H9 (cell line): ENCODE measurements around the gene WAC. TPM values are rescaled to one million over a fixed set of nuclear protein-coding genes. Genes with fewer than 3 reads are reported as not detected.

ENCODE experiments used
- DNase-seq: peaks from one replicate; pipeline ENCODE4 v3.0.0-alpha.2; 2017
- H2AFZ ChIP-seq: one replicate; pipeline ENCODE4 v1.6.1; 2013; ENCODE audit warnings: mild to moderate bottlenecking, low read length, control low read depth, moderate library complexity
- H2AK5ac ChIP-seq: 2 replicates; pipeline ENCODE4 v1.6.1; 2013; ENCODE audit warnings: low read length, control low read depth, mixed read lengths; ENCODE audit not compliant: insufficient read length
- H2BK120ac ChIP-seq: one replicate; pipeline ENCODE4 v1.6.1; 2013; ENCODE audit warnings: low read depth, mild to moderate bottlenecking, low read length, control low read depth, inconsistent platforms; ENCODE audit not compliant: poor library complexity, severe bottlenecking
- H2BK12ac ChIP-seq: 2 replicates; pipeline ENCODE4 v1.6.1; 2013; ENCODE audit warnings: low read length, control low read depth, mixed read lengths, low read depth; ENCODE audit not compliant: insufficient read length
- H2BK15ac ChIP-seq: 2 replicates; pipeline ENCODE4 v1.6.1; 2013; ENCODE audit warnings: low read depth, low read length, control low read depth
- H2BK20ac ChIP-seq: one replicate; pipeline ENCODE4 v1.6.1; 2013; ENCODE audit warnings: low read depth, mild to moderate bottlenecking, low read length, control low read depth, inconsistent platforms; ENCODE audit not compliant: poor library complexity, severe bottlenecking
- H2BK5ac ChIP-seq: 2 replicates; pipeline ENCODE4 v1.6.1; 2013; ENCODE audit warnings: low read length, control low read depth, mixed read lengths; ENCODE audit not compliant: insufficient read length
- H3K14ac ChIP-seq: 2 replicates; pipeline ENCODE4 v1.6.1; 2013; ENCODE audit warnings: low read length, control low read depth; ENCODE audit not compliant: insufficient read depth
- H3K18ac ChIP-seq: 2 replicates; pipeline ENCODE4 v1.6.1; 2013; ENCODE audit warnings: low read depth, mild to moderate bottlenecking, mixed read lengths, low read length, control low read depth; ENCODE audit not compliant: insufficient read length
- H3K23ac ChIP-seq: 2 replicates; pipeline ENCODE4 v1.6.1; 2013; ENCODE audit warnings: low read length, control low read depth, mixed read lengths, low read depth; ENCODE audit not compliant: insufficient read length
- H3K23me2 ChIP-seq: 2 replicates; pipeline ENCODE4 v1.6.1; 2013; ENCODE audit warnings: low read depth, mild to moderate bottlenecking, mixed read lengths, low read length, control low read depth; ENCODE audit not compliant: insufficient read length, poor library complexity, severe bottlenecking
- H3K27ac ChIP-seq: 2 replicates; pipeline ENCODE4 v1.5.1; 2013; ENCODE audit warnings: low read length, control low read depth, mixed read lengths, low read depth; ENCODE audit not compliant: insufficient read length
- H3K27me3 ChIP-seq: 2 replicates; pipeline ENCODE4 v1.6.1; 2013; ENCODE audit warnings: low read length, control low read depth, inconsistent platforms; ENCODE audit not compliant: insufficient read depth
- H3K4ac ChIP-seq: 2 replicates; pipeline ENCODE4 v1.6.1; 2013; ENCODE audit warnings: low read depth, mild to moderate bottlenecking, control low read depth, inconsistent platforms, low read length, moderate library complexity
- H3K4me1 ChIP-seq: 2 replicates; pipeline ENCODE4 v1.6.1; 2013; ENCODE audit warnings: low read length, control low read depth, inconsistent platforms; ENCODE audit not compliant: insufficient read depth
- H3K4me2 ChIP-seq: 2 replicates; pipeline ENCODE4 v1.6.1; 2013; ENCODE audit warnings: low read length, control low read depth, mixed read lengths; ENCODE audit not compliant: insufficient read length, insufficient read depth
- H3K56ac ChIP-seq: 2 replicates; pipeline ENCODE4 v1.6.1; 2013; ENCODE audit warnings: low read depth, mild to moderate bottlenecking, mixed read lengths, low read length, control low read depth; ENCODE audit not compliant: insufficient read length
- H3K79me1 ChIP-seq: 2 replicates; pipeline ENCODE4 v1.6.1; 2013; ENCODE audit warnings: low read depth, mild to moderate bottlenecking, moderate library complexity, low read length, control low read depth, inconsistent platforms; ENCODE audit not compliant: insufficient read depth, poor library complexity, severe bottlenecking
- H3K79me2 ChIP-seq: 2 replicates; pipeline ENCODE4 v1.6.1; 2013; ENCODE audit warnings: low read length, control low read depth, inconsistent platforms; ENCODE audit not compliant: insufficient read depth
- H3K9ac ChIP-seq: 2 replicates; pipeline ENCODE4 v1.6.1; 2013; ENCODE audit warnings: low read length, control low read depth, mixed read lengths; ENCODE audit not compliant: insufficient read length; ENCODE audit errors: extremely low read depth
- H3K9me3 ChIP-seq: one replicate; pipeline ENCODE4 v1.6.1; 2013; ENCODE audit warnings: low read depth, low read length, inconsistent platforms; ENCODE audit not compliant: control insufficient read depth
- H3T11ph ChIP-seq: one replicate; pipeline ENCODE4 v1.6.1; 2013; ENCODE audit warnings: mild to moderate bottlenecking, low read length, control low read depth, inconsistent platforms
- H4K20me1 ChIP-seq: one replicate; pipeline ENCODE4 v1.6.1; 2013; ENCODE audit not compliant: control insufficient read depth, insufficient read length, insufficient read depth
- H4K5ac ChIP-seq: 2 replicates; pipeline ENCODE4 v1.6.1; 2013; ENCODE audit warnings: low read depth, mild to moderate bottlenecking, mixed read lengths, low read length, control low read depth; ENCODE audit not compliant: insufficient read length
- H4K8ac ChIP-seq: replicated peaks from 2 replicates; pipeline ENCODE4 v1.6.1; 2013; ENCODE audit warnings: low read length, control low read depth, mixed read lengths, low read depth; ENCODE audit not compliant: insufficient read length
- H4K91ac ChIP-seq: 2 replicates; pipeline ENCODE4 v1.6.1; 2013; ENCODE audit warnings: low read depth, mild to moderate bottlenecking, moderate library complexity, mixed read lengths, low read length, control low read depth; ENCODE audit not compliant: insufficient read length
- H3K27ac Mint-ChIP-seq, 3 experiments: 2 replicates in 2 of 3; 3 replicates in 1 of 3; pipeline ENCODE4 v1.8.0; 2020 to 2021; ENCODE audit warnings: mixed read lengths in 3 of 3, mild to moderate bottlenecking in 1 of 3, moderate library complexity in 1 of 3
- H3K27me3 Mint-ChIP-seq: 2 replicates; pipeline ENCODE4 v1.8.0; 2021; ENCODE audit warnings: low read depth, mild to moderate bottlenecking, moderate library complexity, mixed read lengths
- H3K36me3 Mint-ChIP-seq, 3 experiments: 2 replicates in 2 of 3; 3 replicates in 1 of 3; pipeline ENCODE4 v1.8.0; 2020 to 2021; ENCODE audit warnings: low read depth in 3 of 3, mixed read lengths in 3 of 3; ENCODE audit not compliant: insufficient read depth in 1 of 3
- H3K4me1 Mint-ChIP-seq, 2 experiments: 2 replicates each; pipeline ENCODE4 v1.8.0; 2020; ENCODE audit warnings: mixed read lengths in 2 of 2
- H3K4me3 Mint-ChIP-seq, 2 experiments: 2 replicates in 1 of 2; 3 replicates in 1 of 2; pipeline ENCODE4 v1.8.0; 2020 to 2021; ENCODE audit warnings: mild to moderate bottlenecking in 2 of 2, mixed read lengths in 2 of 2, moderate library complexity in 1 of 2
- H3K9me3 Mint-ChIP-seq, 2 experiments: 2 replicates in 1 of 2; 3 replicates in 1 of 2; pipeline ENCODE4 v1.8.0; 2020; ENCODE audit warnings: mild to moderate bottlenecking in 2 of 2, mixed read lengths in 2 of 2, moderate library complexity in 1 of 2
- CTCF ChIP-seq: fragments of 200-600 bp; sonication (generic); conservative IDR thresholded peaks from 3 replicates; pipeline ENCODE4 v1.8.0; 2021; ENCODE audit warnings: antibody characterized with exemption, mild to moderate bottlenecking
- WGBS: extraction: QIAGEN DNeasy Blood & Tissue Kit; methylation state at CpG from one replicate; pipeline ENCODE4 v1.1.7; 2013; ENCODE audit warnings: missing lambda C conversion rate, low lambda C conversion rate, mixed read lengths; ENCODE audit not compliant: insufficient read length; ENCODE audit errors: extremely low coverage; 5-methylcytosine and 5-hydroxymethylcytosine counted together
- total RNA-seq: library from RNA; stranded (reverse); gene quantifications from 2 replicates; pipeline ENCODE4 v1.2.1, GENCODE V29; 2021

The WAC gene
- total RNA-seq, 1 experiment from 2014 or later = 130 TPM

- no peak overlapping the region for H3K4me3 Mint-ChIP-seq
- peaks cover 12 to 14% of the 10 kb centered on the region in 2 experiments for H3K4me1 Mint-ChIP-seq
- H4K20me1 ChIP-seq = no peaks in the 10 kb centered on the region
- H3K9me3 Mint-ChIP-seq = no peaks in the 10 kb centered on the region; a peak in 1 of 5 replicates
- no peak overlapping the region for H3T11ph ChIP-seq
- H4K5ac ChIP-seq = no peak overlapping the region
- H3K23ac ChIP-seq = no peak overlapping the region
- no peak overlapping the region for H3K4ac ChIP-seq
- H2BK12ac ChIP-seq = no peak overlapping the region
- H3K27me3 ChIP-seq = no peaks in the 10 kb centered on the region
- no peak for DNase-seq
- H3K27ac ChIP-seq = no peak overlapping the region
- no peak overlapping the region for H3K18ac ChIP-seq
- no peak overlapping the region for H3K27ac Mint-ChIP-seq
- no peak overlapping the region for H2BK5ac ChIP-seq
- no peak overlapping the region for H3K4me2 ChIP-seq
- no peaks in the 10 kb centered on the region for H3K79me2 ChIP-seq
- no peak; the same call in 2 of the 3 replicates for TF ChIP-seq CTCF
- no peak overlapping the region for H3K56ac ChIP-seq
- H2BK20ac ChIP-seq = no peak overlapping the region
- H3K9me3 ChIP-seq = no peaks in the 10 kb centered on the region
- peaks cover 6% of the 10 kb centered on the region for H3K27me3 Mint-ChIP-seq
- H2BK120ac ChIP-seq = no peak overlapping the region
- peaks cover 0 to 3% (median 0%) of the 10 kb centered on the region in 3 experiments; a peak in 1 of 7 replicates for H3K36me3 Mint-ChIP-seq
- H3K79me1 ChIP-seq = no peaks in the 10 kb centered on the region
- H2AK5ac ChIP-seq = no peak overlapping the region
- no peaks in the 10 kb centered on the region for H3K23me2 ChIP-seq
- H4K8ac ChIP-seq = no peak overlapping the region
- no peak overlapping the region for H2AFZ ChIP-seq
- no peaks in the 10 kb centered on the region for H3K4me1 ChIP-seq
- no peak overlapping the region for H3K9ac ChIP-seq
- H4K91ac ChIP-seq = no peak overlapping the region
- no CpG with 5 or more reads among the region's 3 CpGs for WGBS
- H2BK15ac ChIP-seq = no peak overlapping the region
- no peak overlapping the region for H3K14ac ChIP-seq
Measured at GRCh38 chr10:28503114-28503513, 29.8 kb upstream of the WAC start.
